Hippocampal formation (tissue), 2 donors: ENCODE measurements around the gene HOXC11.

ENCODE experiments used
- DNase-seq, 2 donors: peaks; one replicate each; lab custom pipeline; 2025; lab: John Stamatoyannopoulos, UW

HOXC11 gene

DNA sequence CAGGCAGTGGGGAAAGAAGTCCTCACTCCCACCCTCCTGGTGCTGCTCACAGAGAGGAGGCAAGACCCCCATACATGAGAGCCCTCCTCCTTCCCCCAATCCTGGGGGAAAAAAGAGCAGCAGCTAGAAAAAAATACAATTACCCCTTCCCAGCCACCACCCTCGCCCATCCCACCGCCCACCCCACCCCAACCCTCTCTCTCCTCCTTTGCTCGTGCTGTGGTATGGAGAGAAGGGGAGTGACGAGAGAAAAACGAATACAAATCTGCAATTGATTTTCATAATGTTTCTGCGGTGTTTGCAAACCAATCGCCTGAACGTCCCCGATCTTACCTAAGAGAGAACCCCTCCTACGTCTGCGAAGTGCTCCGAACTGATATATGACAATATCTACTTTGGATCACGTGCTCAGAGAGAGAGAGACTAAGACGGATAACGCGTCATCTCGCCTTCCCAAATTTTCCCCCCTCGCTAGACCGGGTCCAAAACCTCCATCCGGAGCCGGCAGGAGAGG, at the start of gene HOXC11:
Gene HOXC11, plus strand, starts transcription at position 405 of the 514 bp plus-strand sequence. CDS start 116 bp downstream, outside the sequence.
- DNase-seq: no peak

DNA sequence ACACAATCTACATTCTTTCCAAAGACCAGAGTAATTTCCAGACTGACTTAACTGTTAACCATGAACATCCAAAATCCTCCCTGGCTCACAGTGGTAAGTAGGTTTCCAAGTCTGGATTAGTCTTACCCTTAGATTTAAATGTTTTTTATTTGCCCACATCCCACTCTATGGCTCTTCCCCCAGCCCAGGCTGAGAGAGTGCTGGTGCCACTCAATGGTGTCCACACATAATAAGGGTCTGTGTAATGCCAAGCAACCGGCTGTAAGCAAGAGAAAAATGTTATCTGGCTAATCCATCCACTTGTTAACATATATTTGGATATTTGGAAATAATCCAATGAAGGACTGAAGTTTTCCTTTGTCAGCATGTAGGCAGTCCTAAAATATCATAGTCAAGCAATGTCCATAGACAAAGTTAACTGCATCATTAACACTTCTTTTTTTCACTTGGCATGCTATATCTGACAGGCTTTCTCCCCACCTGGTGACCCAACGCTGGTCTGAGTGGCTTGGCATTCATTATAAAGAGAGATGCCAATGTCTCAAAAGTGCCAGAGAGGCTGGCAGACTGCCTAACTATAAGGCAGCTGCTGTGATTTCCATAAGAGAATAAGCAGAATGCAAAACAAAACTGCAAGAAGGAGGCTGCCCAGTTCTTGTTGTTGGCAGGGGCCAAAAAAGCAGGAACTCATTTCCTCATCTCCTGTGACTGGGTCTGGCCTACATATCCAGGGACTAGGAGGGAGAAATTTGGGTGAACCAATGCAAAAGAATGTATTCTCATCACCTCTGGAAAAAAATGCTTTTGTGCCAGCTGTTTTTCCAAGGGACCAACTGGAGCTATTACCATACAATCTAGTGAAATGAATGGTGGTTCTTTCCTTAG, 48.2 kb upstream of the HOXC11 start:
- DNase-seq: no peak

DNA sequence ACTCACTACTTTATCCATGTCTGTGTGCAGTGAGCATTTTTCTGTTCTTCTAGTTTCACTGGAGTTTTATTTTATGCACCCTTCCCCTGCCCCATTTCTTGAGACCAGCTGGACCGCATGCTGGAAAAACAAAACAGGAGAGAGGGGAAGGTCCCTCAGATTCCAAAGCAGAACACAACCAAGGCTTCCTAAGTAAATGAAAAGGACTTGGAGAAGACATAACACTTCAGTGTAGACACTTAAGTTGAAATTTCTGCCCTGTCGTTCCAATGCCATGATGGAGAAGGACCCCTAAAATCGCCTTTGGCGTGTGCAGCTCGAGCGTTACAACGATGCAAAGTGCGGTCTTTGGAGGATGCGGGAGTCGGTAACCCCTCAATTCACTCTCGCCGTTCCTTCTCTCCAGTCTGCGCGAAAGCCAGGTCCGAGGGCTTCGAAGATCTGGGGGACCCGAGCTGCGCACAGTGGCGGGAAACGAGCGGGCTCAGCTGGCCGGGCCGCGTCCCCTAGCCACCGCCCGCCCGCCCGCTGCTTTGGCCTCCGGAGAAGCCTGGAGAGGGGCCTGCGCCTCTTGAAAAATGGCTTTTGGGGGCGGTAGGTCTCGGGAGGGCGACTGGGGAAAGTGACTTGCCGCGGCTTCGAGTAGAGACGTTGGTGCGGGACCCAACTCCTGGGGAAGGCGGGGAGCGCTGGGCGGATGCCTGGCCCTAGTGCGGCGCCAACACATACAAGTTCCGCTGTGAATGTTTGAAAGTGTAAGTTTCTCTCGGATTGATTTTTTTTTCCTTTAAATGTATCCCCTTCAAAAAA, 45.5 kb upstream of the HOXC11 start:
- DNase-seq: no peak

DNA sequence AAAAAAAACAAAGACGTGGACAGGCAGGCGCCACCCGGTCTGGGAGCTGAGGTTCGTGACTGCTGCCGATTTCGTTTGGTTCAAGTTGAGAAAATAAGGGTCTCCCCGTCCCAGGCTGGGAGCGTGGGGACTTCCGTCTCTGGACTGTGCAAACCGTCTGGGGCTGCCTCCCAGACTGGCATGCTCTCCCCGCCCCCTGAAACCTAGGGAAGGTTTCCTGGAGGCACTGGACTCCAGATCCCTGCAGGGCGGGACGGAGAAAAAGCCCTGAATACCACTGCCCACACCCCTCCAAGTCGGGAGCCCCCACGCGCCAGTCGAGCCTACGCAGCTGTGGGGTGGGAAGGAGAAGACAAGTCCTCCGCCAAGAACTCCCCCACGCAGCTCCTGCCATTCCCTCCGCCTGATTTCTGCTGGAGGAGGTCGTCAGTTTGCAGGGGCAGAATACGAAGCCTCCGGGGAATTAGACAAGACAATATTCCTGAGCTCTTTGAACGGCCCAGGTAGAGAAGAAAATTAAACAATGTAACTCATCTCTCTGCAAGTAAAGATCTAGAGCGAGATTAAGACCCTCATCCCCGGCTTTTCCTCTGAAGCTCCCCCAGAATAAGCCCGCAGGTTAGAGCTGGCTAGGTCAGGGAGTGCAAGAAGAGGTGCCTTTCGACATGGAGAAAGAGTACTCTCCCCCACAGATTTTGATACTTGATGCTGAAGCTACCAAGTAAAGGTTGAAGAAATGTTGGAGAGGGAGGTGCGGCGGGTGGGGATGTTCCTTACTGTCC, 44.7 kb upstream of the HOXC11 start:
- DNase-seq: no peak

DNA sequence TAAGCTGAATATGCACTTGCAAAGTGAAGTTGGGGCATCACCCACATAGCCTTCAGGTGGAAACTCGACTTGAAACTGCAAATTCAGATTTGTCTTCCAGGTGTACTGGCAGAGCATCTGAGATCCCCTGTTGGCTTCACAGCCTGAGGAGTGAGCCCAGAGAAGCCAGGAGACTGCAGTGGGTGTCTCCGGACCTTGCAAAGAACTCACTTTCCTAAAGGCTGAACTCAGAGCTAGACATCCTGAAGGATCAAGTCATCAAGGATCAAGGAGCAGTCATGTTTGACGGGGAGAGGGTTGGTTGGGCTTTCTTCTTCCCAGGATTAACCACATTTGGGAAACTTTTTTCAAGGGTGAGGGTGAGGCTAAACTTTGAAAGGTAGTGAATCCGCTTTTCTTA, 43.4 kb upstream of the HOXC11 start:
- DNase-seq: no peak

DNA sequence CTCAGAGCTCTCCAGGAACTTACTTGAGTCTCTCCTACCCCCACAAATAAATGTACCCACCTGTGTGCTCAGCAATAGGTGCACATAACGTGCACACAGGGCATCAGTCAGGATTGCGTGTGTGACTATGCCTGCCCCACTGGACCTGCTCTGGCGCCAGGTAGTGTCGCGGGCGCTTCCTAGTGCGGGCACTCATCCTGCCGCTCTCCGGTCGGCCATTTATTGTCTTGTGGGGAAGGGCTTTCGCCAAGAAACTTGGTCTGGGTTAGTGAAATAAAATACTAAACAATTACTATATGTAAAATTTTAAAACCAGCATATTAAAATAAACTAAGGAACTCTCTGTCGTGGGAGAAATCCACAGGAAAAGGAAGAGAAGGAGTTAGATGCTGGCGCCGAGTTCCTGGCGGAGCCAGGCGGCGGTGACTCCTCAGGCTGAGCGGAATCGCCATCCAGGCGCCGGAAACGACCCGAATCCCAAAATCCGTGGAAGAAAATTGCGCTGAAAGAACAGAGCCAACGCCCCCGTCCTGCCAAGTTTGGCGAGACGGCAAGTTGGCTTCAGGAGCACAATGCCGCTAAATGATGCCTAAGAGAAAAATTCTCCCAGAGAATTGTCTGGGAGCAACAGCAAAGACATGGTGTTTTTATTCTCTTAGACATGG, 42.2 kb upstream of the HOXC11 start:
- no peak for DNase-seq

DNA sequence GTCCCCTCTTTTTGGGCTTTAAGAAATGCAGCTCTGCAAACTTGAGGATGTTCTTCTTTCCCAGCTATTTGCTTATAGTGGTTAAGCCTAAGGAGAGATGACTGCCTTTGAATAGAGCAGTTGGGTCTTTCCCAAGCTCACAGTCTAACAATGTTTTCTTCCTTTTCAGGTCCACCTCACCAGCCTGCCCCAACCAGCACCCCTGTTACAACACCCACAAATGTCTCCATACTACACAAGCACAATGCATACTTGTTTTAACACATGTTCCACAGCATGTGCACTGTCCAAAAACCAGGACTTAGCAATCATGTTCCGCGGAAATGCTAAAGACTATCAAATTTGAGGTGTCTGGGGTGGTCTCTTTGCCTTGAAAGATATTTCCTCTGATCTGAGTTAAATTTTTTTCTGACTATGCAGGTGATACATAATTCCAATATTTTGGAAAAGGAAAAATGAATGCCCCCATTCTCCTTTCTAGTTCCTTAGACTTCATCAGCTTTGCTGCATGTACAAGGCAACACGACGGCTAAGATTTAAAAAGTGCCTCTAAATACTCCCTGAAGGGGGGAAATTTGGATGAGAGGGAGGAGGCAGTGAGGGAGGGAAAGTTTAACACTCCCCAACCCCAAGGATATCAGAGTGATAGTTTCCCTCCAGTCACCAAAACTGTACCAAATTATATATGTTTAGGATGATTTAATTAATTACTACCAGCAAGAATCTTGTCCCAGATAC, 40.9 kb upstream of the HOXC11 start:
- DNase-seq: no peak

DNA sequence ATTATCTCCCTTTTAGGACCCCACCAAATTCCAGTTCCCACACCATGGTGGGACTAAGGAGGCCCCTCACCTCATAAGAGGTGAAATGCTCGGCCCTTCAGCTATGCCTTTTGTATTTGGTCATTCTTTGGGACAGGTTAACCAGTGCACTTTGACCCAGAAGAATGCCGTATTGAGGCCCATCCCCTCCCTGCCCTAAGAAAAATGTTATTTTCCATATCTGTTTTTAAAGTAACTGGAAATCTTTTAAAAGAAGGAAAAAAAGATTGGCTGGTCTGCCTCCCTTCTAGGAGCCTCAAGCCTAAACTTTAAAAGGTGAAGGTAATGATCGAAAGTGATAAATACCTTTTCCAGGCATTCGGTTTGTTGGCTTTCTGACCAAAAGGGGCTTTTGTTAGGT, 40.0 kb upstream of the HOXC11 start:
- DNase-seq: no peak

DNA sequence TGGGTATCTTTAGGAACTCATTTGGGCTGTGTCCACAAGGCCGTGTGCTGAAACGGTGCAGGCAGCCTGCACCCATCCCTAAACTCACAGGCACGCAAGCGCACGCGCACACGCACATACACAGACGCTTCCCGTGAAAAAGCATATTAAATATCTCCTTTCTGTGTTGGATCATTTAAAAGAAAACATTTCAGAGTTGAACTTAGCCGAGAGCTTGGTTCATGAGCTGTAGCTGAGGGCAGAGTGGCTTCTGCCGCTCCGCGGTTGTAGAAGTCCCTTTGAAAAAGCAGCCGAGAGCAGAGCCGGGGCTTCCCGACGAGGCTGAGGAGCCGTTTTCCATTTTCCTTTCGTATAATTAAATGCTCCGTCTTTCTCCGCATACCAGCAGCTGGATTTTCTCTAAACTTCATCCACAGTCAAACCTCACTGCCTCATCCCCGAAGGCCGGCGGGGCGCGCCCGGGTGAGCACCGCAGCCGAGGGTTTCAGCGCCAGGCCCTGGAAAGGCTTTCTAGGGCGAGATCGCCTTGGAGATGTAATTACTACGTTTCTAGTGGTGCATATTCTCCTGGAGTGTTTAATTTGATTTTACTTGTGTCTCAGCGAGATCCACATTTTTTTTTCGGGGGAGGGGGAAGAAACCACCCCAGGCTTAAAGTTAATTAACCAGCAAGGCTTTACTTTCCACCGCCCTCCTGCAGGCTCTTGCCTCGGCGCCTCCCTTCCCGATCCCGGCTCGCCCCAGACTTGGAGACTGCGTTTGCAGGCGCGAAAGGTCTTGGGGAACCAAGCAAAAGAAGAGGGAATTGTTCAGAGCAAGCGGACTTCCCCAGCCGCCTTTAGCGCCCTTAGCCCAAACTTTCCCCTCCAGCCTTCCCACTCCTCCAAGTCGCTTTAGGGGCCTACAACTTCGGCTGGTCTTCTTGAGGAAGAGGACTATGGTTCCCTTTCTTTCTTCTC, 37.3 kb upstream of the HOXC11 start:
- no peak for DNase-seq

DNA sequence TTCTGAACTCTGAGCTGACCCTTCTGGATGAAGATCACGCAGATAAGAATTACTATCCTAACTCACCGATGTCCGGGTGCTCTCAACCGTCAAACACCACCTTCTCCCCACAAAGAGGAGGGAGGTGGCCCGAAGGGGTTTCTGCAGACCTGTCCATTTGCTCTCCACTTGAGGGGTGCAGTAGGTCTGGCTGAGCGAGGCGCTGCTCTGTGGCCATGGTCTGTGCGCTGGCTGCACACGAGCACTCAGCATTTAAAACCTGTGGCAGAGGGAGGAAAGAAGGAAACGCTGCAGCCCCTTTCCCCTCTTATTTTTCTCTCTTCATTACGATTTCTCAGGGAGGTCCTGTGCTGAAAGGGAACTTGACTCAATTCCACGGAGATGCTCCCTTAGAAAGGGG, 35.8 kb upstream of the HOXC11 start:
- no peak for DNase-seq

DNA sequence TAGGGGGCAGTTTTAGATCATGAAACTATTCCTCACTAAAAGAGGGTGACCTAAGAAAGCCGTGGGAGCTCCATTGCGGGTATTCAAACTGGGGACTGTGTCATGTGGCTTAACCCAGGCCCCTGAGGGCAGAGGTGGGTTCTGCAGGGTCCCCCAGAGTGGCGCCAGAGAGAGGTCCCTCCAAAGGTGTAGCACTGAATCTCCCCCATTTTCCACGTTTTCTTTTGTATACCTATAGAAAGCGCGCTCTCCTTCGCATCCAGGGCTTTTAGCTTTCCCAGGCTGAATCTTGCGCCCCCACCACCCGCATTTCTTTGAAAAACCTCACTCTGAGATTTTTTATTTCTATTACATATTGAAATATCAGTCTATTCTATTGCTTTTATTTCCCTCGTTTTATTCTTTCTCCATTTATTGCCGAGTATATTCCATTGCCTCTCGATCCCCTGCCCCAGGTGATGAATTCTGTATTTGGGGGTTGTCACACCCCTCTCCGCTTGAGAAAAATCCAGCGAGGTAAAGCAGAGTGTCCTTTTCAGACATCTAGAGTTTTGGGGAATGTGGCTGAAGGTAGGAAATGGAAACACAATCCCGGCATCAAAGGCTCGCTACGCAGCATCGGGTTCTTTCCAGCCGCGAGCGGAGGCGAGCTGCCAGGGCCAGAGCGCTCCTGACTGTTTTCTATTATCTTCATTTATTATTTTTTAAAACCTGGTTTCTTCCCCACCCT, 35.2 kb upstream of the HOXC11 start:
- no peak for DNase-seq

DNA sequence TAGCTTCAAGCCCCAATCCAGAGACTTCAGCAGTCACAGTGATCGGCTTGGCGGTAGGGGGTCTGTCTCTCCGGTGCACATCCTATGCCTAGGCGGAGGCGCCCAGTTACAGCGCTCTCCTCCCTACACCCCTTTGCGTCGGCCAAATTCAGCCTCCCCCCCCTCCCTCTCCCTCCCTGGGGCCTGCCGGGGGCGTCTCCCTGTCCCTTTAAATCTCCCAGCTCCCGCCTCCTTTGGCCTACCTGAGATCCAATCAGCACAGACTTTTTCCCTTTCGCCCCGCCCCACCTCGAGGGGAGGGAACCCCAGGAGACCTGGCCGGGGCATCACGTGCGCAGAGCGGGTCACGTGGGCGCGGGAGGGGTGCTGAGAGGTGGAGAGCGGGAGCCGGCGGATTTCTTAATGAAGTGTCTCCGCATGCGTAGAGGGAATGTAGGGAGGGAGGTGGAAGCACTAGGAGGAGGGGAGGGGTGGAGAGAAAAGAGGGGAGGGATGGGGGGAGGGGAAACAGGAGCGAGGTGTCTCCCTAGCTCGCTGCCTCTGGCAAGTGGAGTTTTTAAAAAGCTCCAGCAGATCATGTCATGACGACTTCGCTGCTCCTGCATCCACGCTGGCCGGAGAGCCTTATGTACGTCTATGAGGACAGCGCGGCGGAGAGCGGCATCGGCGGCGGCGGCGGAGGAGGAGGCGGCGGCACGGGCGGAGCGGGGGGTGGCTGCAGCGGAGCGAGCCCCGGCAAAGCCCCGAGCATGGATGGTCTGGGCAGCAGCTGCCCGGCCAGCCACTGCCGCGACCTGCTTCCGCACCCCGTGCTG, 34.4 kb upstream of the HOXC11 start, which contains the start of gene HOXC13:
Gene HOXC13, plus strand, starts transcription at position 506 of the 815 bp plus-strand sequence. Its CDS starts 76 bp downstream, at position 582.
- no peak for DNase-seq

DNA sequence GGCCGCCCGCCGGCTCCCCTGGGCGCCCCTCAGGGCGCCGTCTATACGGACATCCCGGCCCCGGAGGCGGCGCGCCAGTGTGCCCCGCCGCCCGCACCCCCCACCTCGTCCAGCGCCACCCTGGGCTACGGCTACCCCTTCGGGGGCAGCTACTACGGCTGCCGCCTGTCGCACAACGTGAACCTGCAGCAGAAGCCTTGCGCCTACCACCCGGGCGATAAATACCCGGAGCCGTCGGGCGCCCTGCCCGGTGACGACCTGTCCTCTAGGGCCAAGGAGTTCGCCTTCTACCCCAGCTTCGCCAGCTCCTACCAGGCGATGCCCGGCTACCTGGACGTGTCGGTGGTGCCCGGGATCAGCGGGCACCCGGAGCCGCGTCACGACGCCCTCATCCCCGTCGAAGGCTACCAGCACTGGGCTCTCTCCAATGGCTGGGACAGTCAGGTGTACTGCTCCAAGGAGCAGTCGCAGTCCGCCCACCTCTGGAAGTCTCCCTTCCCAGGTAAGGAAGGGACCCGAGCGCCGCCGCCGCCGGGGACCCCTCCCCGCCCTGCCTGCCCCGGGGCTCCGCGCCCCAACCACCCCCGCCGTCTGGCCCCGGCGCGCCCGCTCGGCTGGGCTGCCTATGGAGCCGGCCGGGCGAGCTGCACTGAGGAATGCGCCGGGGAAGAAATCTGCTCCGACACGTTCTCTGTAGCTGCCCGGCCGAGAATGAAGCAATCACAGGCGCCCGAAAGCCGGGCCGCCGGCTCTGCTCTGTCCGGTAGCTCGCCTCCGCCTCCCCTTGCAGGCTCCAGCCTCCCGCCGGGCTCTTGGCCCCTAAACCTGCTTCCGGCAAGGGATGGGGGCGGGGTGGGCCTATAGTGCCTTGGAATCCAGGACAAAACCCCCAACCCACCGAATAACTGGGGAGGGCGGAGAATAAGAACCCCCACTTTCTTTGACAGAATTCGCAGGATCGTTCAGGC, 33.5 kb upstream of the HOXC11 start:
- DNase-seq: no peak

DNA sequence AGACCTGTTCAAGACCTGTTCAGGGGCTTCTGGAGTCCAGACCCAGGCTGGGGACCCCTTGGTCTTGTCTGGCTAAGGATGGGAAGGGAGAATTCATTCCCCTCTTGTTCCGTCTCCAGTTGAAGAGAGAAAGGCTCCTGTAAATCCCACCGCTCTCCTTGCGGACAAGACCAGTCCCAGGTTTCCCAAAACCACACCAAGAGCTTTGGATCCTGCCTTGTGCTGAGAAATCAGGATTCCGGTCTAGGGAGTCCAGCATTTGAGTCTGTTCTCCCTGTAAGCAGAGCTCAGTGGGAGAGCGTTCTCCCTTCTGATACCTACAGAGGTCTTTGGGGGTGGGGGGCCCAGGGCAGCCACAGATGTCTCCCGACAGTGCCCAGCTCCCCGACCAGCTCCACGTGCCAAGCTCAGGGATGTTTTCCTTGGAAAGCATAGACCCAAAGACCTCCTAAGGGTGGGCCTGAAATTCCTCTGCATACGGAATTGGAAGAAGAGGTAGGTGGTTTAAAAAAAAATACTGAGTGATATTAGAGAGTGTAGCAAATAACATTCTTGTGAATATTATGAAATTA, 32.4 kb upstream of the HOXC11 start:
- DNase-seq: no peak

DNA sequence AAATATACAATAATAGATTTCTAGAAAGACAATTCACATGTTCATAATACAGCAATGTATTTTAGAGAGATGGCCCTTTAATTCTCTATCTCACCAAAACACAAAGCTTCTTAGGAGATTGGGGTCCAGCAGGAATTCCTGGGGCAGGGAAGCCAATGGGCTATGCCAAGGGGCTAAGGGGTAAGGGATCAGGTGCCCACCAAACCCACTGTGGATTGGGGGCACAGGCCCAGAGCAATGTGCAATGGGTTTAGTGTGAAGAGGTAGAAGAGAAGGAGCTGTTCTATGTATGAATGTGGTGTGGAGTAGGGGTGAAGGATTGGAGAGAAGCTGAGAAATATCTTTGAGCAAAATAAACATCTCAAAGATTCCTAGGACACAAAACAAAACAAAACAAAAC, 31.7 kb upstream of the HOXC11 start:
- no peak for DNase-seq

DNA sequence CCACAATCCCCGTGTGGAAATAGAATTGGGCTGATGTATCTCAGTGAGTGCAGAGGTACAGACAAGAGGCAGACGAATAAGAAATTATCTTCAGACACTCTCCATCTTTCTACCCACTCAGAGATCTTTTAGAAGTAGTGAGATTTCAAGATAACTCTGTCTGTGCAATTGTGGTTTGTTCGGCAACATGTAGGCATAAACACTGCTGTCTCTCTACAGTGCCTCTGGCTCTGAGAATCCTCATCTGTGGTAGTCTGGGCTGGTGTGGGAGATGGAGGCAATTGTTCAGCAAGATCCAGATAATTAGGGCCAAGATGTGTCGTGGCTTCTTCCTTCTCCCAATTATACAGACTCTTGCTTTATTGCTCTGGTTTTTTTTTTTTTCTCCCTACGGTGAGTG, 31.2 kb upstream of the HOXC11 start:
- DNase-seq: no peak
